Mucosa of stomach (tissue), 1 donor: ENCODE data around the gene XRCC3.

ENCODE experiments used
- H3K27me3 ChIP-seq: one replicate; pipeline ENCODE4 v1.7.0; 2013; ENCODE audit warnings: mild to moderate bottlenecking, low read length; ENCODE audit not compliant: control insufficient read depth, insufficient read depth
- H3K36me3 ChIP-seq: one replicate; pipeline ENCODE4 v1.7.0; 2013; ENCODE audit warnings: low read length; ENCODE audit not compliant: control insufficient read depth, insufficient read depth
- H3K4me1 ChIP-seq: one replicate; pipeline ENCODE4 v1.7.0; 2013; ENCODE audit warnings: mild to moderate bottlenecking, low read length; ENCODE audit not compliant: control insufficient read depth, insufficient read depth
- H3K4me3 ChIP-seq: one replicate; pipeline ENCODE4 v1.7.0; 2013; ENCODE audit warnings: low read length
- H3K9ac ChIP-seq: one replicate; pipeline ENCODE4 v1.7.0; 2013; ENCODE audit warnings: mild to moderate bottlenecking, low read length, moderate library complexity
- H3K9me3 ChIP-seq: one replicate; pipeline ENCODE4 v1.7.0; 2013; ENCODE audit warnings: mild to moderate bottlenecking, low read length, moderate library complexity; ENCODE audit not compliant: control insufficient read depth
- donor health status: Pancreatic carcinoma.

The XRCC3 gene

GRCh38 chr14:103745424-103745823, 30.2 kb upstream of the XRCC3 start:
- H3K9me3 ChIP-seq: no peaks in the 10 kb centered on the region
- H3K4me3 ChIP-seq: no peak overlapping the region
- no peak overlapping the region for H3K9ac ChIP-seq
- H3K36me3 ChIP-seq: no peaks in the 10 kb centered on the region
- H3K4me1 ChIP-seq: no peaks in the 10 kb centered on the region
- H3K27me3 ChIP-seq: no peaks in the 10 kb centered on the region

- H3K9me3 ChIP-seq: no peaks in the 10 kb centered on the region
- H3K4me1 ChIP-seq: no peaks in the 10 kb centered on the region
- no peak overlapping the region for H3K9ac ChIP-seq
- H3K36me3 ChIP-seq: peaks cover 4% of the 10 kb centered on the region
- no peak overlapping the region for H3K4me3 ChIP-seq
- no peaks in the 10 kb centered on the region for H3K27me3 ChIP-seq
Measured at GRCh38 chr14:103744621-103745395, 29.6 kb upstream of the XRCC3 start.

GRCh38 chr14:103743691-103744090, 28.4 kb upstream of the XRCC3 start:
- H3K4me1 ChIP-seq: no peaks in the 10 kb centered on the region
- H3K9ac ChIP-seq: no peak overlapping the region
- no peak overlapping the region for H3K4me3 ChIP-seq
- H3K9me3 ChIP-seq: no peaks in the 10 kb centered on the region
- no peaks in the 10 kb centered on the region for H3K27me3 ChIP-seq
- peaks cover 8% of the 10 kb centered on the region for H3K36me3 ChIP-seq

DNA sequence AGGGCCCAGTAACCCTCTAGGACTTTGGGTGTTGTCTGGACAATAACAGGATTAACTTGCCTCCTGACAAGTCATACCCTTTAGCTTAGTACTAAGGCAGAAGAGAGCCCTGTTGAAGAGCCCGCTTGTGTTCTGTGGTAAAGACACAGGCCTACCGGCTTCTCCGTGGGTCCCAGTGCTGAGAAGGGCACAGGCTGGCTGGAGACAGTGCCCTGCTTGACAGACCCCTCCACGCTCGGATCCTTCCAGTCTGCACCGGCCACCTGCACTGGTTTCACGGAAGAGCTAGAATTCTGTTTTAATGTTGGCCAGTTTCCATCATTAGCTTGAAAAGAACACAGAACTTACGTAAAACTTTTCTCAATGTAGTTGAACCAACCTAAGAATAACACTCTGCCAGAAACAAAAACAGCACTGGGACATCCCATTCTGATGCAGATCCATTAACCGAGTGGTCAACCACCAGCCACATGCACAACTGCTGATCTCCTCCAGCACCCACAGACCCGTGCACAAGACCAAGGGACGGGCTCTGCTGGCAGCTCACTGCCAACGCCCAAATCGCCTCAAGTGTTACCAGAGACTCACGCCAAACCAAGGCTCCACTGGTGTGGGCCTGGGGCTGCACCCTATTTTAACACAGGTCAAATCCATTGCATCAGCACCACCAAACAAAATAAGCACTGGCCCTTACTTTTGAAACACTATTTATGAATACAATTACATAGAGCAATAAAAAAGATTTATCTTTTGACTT, 27.4 kb upstream of the XRCC3 start:
- H3K9me3 ChIP-seq: no peaks in the 10 kb centered on the region
- H3K9ac ChIP-seq: no peak overlapping the region
- H3K27me3 ChIP-seq: no peaks in the 10 kb centered on the region
- H3K4me3 ChIP-seq: no peak overlapping the region
- peaks cover 8% of the 10 kb centered on the region for H3K36me3 ChIP-seq
- H3K4me1 ChIP-seq: no peaks in the 10 kb centered on the region

- Histone ChIP-seq H3K9me3 (no peaks in the 10 kb centered on the region), H3K4me1 (no peaks in the 10 kb centered on the region), H3K9ac (no peak overlapping the region), H3K27me3 (no peaks in the 10 kb centered on the region), H3K4me3 (no peak overlapping the region), H3K36me3 (peaks cover 8% of the 10 kb centered on the region)
Measured at GRCh38 chr14:103741876-103742275, 26.6 kb upstream of the XRCC3 start.

GRCh38 chr14:103740991-103741689, 25.9 kb upstream of the XRCC3 start:
- Histone ChIP-seq H3K9me3 (no peaks in the 10 kb centered on the region), H3K9ac (no peak overlapping the region), H3K4me3 (no peak overlapping the region), H3K27me3 (no peaks in the 10 kb centered on the region), H3K4me1 (peaks cover 4% of the 10 kb centered on the region), H3K36me3 (peaks cover 8% of the 10 kb centered on the region)

- Histone ChIP-seq H3K36me3 (peaks cover 8% of the 10 kb centered on the region), H3K9me3 (no peaks in the 10 kb centered on the region), H3K4me3 (no peak overlapping the region), H3K27me3 (no peaks in the 10 kb centered on the region), H3K9ac (no peak overlapping the region), H3K4me1 (peaks cover 4% of the 10 kb centered on the region)
Measured at GRCh38 chr14:103739793-103740501, 24.7 kb upstream of the XRCC3 start.

DNA sequence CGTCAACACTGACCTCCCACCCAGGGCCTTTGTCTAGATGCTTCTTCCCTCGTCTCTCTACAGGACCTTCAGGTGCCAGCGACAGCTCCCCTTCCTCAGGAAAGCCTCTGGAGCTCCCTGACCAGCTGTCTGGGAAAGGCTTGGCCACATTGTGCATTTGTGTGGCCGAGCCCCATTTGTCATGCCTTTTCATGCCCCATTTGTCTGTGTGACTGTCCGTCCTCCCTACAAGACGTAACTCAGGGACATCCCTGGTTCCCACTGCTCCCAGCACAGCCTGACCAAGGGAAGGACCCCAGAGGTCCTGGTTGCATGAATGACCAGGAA, 24.2 kb upstream of the XRCC3 start:
- H3K4me3 ChIP-seq: no peak overlapping the region
- peaks cover 4% of the 10 kb centered on the region for H3K4me1 ChIP-seq
- H3K9ac ChIP-seq: no peak overlapping the region
- peaks cover 8% of the 10 kb centered on the region for H3K36me3 ChIP-seq
- no peaks in the 10 kb centered on the region for H3K9me3 ChIP-seq
- H3K27me3 ChIP-seq: no peaks in the 10 kb centered on the region

- no peak overlapping the region for H3K4me3 ChIP-seq
- peaks cover 8% of the 10 kb centered on the region for H3K36me3 ChIP-seq
- H3K27me3 ChIP-seq: no peaks in the 10 kb centered on the region
- H3K4me1 ChIP-seq: peaks cover 4% of the 10 kb centered on the region
- no peaks in the 10 kb centered on the region for H3K9me3 ChIP-seq
- no peak overlapping the region for H3K9ac ChIP-seq
Measured at GRCh38 chr14:103738701-103739451, 23.6 kb upstream of the XRCC3 start.

- no peaks in the 10 kb centered on the region for H3K9me3 ChIP-seq
- peaks cover 4% of the 10 kb centered on the region for H3K4me1 ChIP-seq
- peaks cover 8% of the 10 kb centered on the region for H3K36me3 ChIP-seq
- H3K9ac ChIP-seq: no peak overlapping the region
- H3K27me3 ChIP-seq: no peaks in the 10 kb centered on the region
- H3K4me3 ChIP-seq: no peak overlapping the region
Measured at GRCh38 chr14:103738166-103738565, 22.9 kb upstream of the XRCC3 start.

DNA sequence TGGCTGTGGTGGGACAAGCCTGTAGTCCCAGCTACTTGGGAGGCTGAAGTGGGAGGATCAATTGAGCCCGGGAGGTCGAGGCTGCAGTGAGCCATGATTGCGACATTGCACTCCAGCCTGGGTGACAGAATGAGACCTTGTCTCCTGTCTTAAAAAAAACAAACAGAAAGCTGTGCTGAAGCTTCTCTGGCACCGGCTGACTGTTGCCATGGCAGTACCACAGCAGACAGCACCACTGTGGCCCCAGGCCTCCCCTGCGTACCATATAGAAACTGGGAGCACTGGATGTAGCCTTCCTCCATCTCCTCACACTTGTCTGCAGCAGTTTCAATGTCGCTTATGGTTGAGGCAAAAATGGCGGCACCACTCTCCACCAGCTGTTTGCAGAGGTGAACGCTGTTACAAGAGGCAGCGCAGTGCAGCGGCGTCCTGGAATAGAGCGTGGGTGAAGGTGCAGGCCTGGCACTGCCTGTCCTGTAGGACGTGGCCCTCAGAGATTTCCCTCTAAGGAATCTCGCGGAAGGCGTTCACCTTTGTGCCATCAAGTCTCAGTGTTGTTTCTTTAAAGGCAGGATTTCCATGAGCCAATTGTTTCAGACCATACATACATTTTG, 22.3 kb upstream of the XRCC3 start:
- H3K9me3 ChIP-seq: no peaks in the 10 kb centered on the region
- peaks cover 4% of the 10 kb centered on the region for H3K4me1 ChIP-seq
- no peaks in the 10 kb centered on the region for H3K27me3 ChIP-seq
- no peak overlapping the region for H3K9ac ChIP-seq
- H3K36me3 ChIP-seq: peaks cover 8% of the 10 kb centered on the region
- no peak overlapping the region for H3K4me3 ChIP-seq
